Pancreas (tissue), 10 donors: ENCODE data around the gene C12orf76. TPM values are rescaled to one million over a fixed set of nuclear protein-coding genes. Genes with fewer than 3 reads are reported as not detected.

Source experiments
- ATAC-seq, 4 donors: fragments of 200-7000 bp; cut with Tn5 transposase; one replicate each; pipeline versions ENCODE4 v1.8.0 to v1.9.1; 2020; ENCODE audit warnings: mild to moderate bottlenecking in 4 of 4, moderate library complexity in 4 of 4
- DNase-seq, 6 donors: peaks; one replicate each; pipeline ENCODE4 v3.0.0-alpha.2; 2020
- FAIRE-seq: peaks from 2 replicates; lab custom pipeline; 2012; peaks lifted over from hg19 to GRCh38; lab: Jason Lieb, UNC
- H3K27ac ChIP-seq, 4 donors: fragments of 200-600 bp; sonication (generic); 1 replicate in 3 of 4; 2 replicates in 1 of 4; pipeline versions ENCODE4 v1.5.0 to v1.8.0; 2020
- H3K27me3 ChIP-seq, 4 donors: fragments of 200-600 bp; one replicate each; pipeline ENCODE4 v1.8.0; 2021
- H3K36me3 ChIP-seq, 3 donors: fragments of 200-600 bp; sonication (generic) in 1 of 3; one replicate each; pipeline versions ENCODE4 v1.5.0 to v1.8.0; 2020 to 2021
- H3K4me1 ChIP-seq, 3 donors: fragments of 200-600 bp; one replicate each; pipeline ENCODE4 v1.8.0; 2021
- H3K4me3 ChIP-seq, 4 donors: fragments of 200-600 bp; sonication (generic) in 2 of 4; one replicate each; pipeline versions ENCODE4 v1.5.0 to v1.8.0; 2020 to 2021
- H3K9me3 ChIP-seq, 4 donors: fragments of 200-600 bp; one replicate each; pipeline ENCODE4 v1.8.0; 2021
- WGBS, 2 donors: extraction: QIAGEN DNeasy Blood & Tissue Kit; methylation state at CpG; one replicate each; pipeline ENCODE4 v1.1.7; 2013; 5-methylcytosine and 5-hydroxymethylcytosine counted together
- intact Hi-C, 3 donors: fragments of 100-400 bp; cut with DNase I; formaldehyde crosslinking; loops; one replicate each; pipeline versions ENCODE4 v1.11.1 to v1.14.2; 2022
- polyA plus RNA-seq, 2 donors: library from polyadenylated mRNA; stranded (reverse); fragments of 200-250 nt; gene quantifications; one replicate each; pipeline ENCODE4 v1.2.3, GENCODE V29; 2013
- total RNA-seq, 6 donors: library from RNA; stranded (reverse); fragmentation: NEBNext Ultra II Directional in 4 of 6; extraction: Animal tissue kit (Norgen Biotek cat#: 25700) in 4 of 6; gene quantifications; one replicate each; pipeline versions ENCODE4 v1.2.1 to v1.2.4, GENCODE V29; 2021 to 2023
- TF ChIP-seq, protein P1 (sequence below), 4 donors: fragments of 200-600 bp; sonication (generic) in 3 of 4; IDR thresholded peaks; one replicate each; pipeline versions ENCODE4 v1.5.0 to v1.8.0; 2021; ENCODE audit warnings: antibody characterized with exemption in 4 of 4
- donor health status: healthy with polysubstance abuse.
- donor health status: DM: no; HTN: no; CAD: no; lungs with moderate emphysema.
- donor health status: DM: no; HTN: no; CAD: no.
- donor health status: control.
- donor health status: control.
- donor health status: Bipolar disorder and iron deficiency.
- donor health status: DM: yes; HTN: yes; CAD: no.
- donor health status: DM: no; HTN: no; CAD: no.
- donor health status: DM: no; HTN: no; CAD: no.
- donor health status: DM: yes; HTN: yes; CAD: no.

The C12orf76 gene
- total and polyA plus RNA-seq, 8 donors, result 4.3 to 17.0 (median 6.1) TPM

DNA sequence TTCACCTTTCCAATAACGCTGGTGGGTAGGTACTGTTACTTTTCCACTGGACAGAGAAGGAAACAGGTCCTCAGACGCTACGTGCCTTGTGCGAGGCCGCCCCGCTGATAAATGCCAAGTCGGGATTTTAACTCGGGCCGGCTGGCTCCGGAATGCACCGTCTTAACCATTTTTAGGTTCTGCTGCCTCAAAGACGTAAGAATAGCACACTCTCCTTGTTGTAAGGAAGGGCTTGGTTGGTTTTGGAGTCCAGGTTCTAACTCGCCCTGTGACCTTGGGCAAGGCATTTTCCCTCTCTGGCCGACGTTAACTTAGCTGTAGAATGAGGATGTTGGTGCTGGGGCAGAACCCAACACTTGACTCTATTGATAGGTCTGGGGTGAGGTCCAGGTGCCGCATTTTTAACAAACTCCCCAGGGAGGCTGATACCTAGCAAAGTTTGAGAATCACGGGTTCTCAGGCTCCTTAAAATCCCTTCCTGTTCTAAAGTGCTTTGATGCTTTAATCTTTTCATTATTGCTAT lies 48.3 kb downstream of the C12orf76 start:
- TF ChIP-seq, protein P1, sequence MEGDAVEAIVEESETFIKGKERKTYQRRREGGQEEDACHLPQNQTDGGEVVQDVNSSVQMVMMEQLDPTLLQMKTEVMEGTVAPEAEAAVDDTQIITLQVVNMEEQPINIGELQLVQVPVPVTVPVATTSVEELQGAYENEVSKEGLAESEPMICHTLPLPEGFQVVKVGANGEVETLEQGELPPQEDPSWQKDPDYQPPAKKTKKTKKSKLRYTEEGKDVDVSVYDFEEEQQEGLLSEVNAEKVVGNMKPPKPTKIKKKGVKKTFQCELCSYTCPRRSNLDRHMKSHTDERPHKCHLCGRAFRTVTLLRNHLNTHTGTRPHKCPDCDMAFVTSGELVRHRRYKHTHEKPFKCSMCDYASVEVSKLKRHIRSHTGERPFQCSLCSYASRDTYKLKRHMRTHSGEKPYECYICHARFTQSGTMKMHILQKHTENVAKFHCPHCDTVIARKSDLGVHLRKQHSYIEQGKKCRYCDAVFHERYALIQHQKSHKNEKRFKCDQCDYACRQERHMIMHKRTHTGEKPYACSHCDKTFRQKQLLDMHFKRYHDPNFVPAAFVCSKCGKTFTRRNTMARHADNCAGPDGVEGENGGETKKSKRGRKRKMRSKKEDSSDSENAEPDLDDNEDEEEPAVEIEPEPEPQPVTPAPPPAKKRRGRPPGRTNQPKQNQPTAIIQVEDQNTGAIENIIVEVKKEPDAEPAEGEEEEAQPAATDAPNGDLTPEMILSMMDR (IDR thresholded peaks at IDR 0.05), result no peak
- ATAC-seq, result no peak
- no peak for FAIRE-seq
- Histone ChIP-seq H3K36me3 (no peaks in the 10 kb centered on the region), H3K9me3 (no peaks in the 10 kb centered on the region), H3K4me3 (peak overlapping the region; percentile 62 to 95 (median 88)), H3K4me1 (peaks cover 0 to 35% (median 2%) of the 10 kb centered on the region in 3 donors), H3K27ac (peak overlapping the region in 2 of 4 donors; percentile 88 to 94), H3K27me3 (no peaks in the 10 kb centered on the region)
- intact Hi-C loops, result loop anchor here in 1 of 3 donors (10.0 kb wide), 1 partner anchor 55 kb away; no protein-coding TSS in a partner anchor
- DNase-seq, result peak in 3 of 6 donors; percentile 27 to 63 (median 29)
- 1% methylated on average over 17 of the region's 17 CpGs for WGBS, 2 donors

DNA sequence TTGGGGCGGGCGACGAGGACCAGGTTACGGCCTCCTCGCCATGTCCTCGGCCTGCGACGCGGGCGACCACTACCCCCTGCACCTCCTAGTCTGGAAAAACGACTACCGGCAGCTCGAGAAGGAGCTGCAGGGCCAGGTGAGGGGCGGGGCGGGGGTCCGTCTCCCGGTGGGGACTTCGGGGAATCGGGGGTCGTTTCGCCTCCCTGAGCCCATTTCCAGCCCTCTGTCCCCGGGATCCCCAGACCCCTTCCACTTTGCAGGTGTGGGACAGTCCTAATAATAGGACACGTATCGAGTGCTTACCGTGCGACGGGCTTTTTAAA lies 48.7 kb downstream of the C12orf76 start:
- no peaks in the 10 kb centered on the region for H3K36me3 ChIP-seq
- FAIRE-seq (no peak), DNase-seq (peak in 4 of 6 donors; percentile 16 to 76 (median 42)), ATAC-seq (no peak)
- H3K27ac ChIP-seq, result peak overlapping the region in 3 of 4 donors; percentile 88 to 94 (median 92)
- H3K9me3 ChIP-seq, result no peaks in the 10 kb centered on the region
- TF ChIP-seq, protein P1 (IDR thresholded peaks at IDR 0.05), result no peak
- whole genome bisulfite sequencing, 2 donors, result 0% methylated on average over 27 of the region's 27 CpGs
- peak overlapping the region; percentile 62 to 95 (median 88) for H3K4me3 ChIP-seq
- H3K4me1 ChIP-seq, result peaks cover 0 to 35% (median 2%) of the 10 kb centered on the region in 3 donors
- no peaks in the 10 kb centered on the region for H3K27me3 ChIP-seq
- intact Hi-C loops, result loop anchor here in 1 of 3 donors (10.0 kb wide), 1 partner anchor 55 kb away; no protein-coding TSS in a partner anchor

DNA sequence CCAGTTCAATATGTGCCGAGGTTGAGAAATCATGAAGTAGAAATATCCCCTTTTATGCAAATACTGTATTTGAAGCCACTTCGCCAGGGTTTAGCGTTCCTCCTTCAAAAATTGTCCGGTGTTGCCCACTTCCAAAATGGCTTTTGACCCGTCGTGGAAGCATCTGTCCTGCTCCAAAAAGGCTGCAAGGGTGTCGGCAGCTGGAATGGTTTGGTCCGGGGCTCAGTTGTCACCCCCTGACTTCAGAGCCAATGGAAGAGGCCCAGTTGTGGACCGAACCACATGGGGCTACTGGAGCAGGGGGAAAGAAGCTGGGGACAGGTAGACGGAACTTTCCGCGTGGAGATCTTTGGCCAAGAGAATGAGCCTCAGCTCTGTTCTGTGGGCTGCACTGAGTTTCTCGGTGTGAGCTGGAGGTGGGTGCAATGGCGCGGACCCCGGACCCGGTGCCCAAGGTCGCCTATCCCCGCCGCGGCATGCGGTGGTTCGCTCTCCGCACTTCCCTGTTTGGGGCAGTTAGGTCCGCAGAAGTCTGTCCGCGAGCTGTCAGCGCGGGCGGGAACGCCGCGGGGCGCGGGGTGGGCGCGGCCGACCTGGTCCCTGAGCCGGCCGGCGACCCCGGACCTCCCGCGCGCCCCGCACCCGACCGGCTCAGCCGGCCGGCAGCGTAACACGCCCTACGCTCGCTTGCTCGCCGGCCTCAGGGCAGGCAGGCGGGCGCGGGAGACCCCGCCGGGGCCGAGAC lies 49.2 kb downstream of the C12orf76 start, which contains the start of gene ANKRD13A:
ANKRD13A (plus strand) TSS at position 527 of the 745 bp plus-strand sequence. CDS start 259 bp downstream, outside the sequence.
- TF ChIP-seq, protein P1 (IDR thresholded peaks at IDR 0.05), result no peak
- H3K4me3 ChIP-seq, result peak within 1 kb of the TSS; percentile 62 to 95 (median 88)
- intact Hi-C loops, result loop anchor here in 1 of 3 donors (10.0 kb wide), 1 partner anchor 54 kb away; no protein-coding TSS in a partner anchor
- H3K4me1 ChIP-seq, result peaks cover under 1 to 41% (median 2%) of the 10 kb centered on the region in 3 donors
- no peaks in the 10 kb centered on the region for H3K9me3 ChIP-seq
- H3K27me3 ChIP-seq, result no peaks in the 10 kb centered on the region
- ATAC-seq (peak; percentile 83 to 88 (median 86)), FAIRE-seq (no peak), DNase-seq (peak; percentile 86 to 94 (median 92))
- 0% methylated on average over 47 to 62 of the region's 62 CpGs for WGBS, 2 donors
- H3K36me3 ChIP-seq, result no peaks in the 10 kb centered on the region
- peak within 1 kb of the TSS; percentile 88 to 94 (median 90) for H3K27ac ChIP-seq

DNA sequence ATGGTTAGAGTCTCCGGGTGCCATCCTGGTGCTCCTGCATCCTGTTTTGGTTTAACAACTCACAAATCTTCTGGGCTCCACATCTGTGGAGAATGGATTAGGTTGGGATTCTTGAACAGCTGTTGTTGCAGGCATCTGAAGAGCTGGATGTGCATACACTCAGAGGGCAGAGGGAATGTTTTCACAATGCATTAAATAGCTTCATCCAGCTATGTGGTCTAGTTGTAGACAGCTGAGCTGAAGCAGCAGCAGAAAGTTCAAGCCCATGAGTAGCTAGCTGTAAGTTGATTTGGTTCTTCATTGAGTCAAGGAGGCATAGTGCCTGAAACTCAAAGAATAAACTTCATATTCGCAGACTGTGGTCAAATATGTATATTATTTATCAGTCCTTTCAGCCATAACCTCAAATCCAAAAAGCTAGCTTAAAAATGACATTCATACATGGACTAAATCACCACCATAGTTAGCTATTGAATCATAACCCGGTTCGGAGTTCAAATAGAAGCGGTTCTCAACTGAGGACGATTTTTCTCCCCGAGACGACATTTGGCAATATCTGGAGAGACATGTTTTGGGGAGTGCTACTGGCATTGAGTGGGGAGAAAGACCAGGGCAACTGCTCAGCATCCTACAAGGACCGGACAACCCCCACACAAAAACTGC lies 50.0 kb downstream of the C12orf76 start:
- Histone ChIP-seq H3K36me3 (no peaks in the 10 kb centered on the region), H3K27me3 (no peaks in the 10 kb centered on the region), H3K27ac (peak overlapping the region in 3 of 4 donors; percentile 88 to 94 (median 92)), H3K4me3 (peak overlapping the region in 3 of 4 donors; percentile 82 to 95 (median 94)), H3K9me3 (no peaks in the 10 kb centered on the region), H3K4me1 (peaks cover 2 to 48% (median 7%) of the 10 kb centered on the region in 3 donors)
- intact Hi-C loops, result loop anchor here in 1 of 3 donors (10.0 kb wide), 1 partner anchor 54 kb away; no protein-coding TSS in a partner anchor
- 43 to 46% methylated on average over 9 of the region's 9 CpGs for WGBS, 2 donors
- DNase-seq (no peak), ATAC-seq (no peak), FAIRE-seq (no peak)
- TF ChIP-seq, protein P1 (IDR thresholded peaks at IDR 0.05), result no peak
